Right forelimb (tissue), 1 donor: ENCODE results near the gene ANO2.
A peak's percentile ranks its signal among the peaks of the same experiment; 100 is the strongest.

Source experiments
- DNase-seq: peaks from one replicate; pipeline ENCODE4 v3.0.0-alpha.2; 2018

Gene ANO2

GRCh38 chr12:5612556-5613410 is 332.3 kb downstream of the ANO2 start:
- DNase-seq = no peak

DNA sequence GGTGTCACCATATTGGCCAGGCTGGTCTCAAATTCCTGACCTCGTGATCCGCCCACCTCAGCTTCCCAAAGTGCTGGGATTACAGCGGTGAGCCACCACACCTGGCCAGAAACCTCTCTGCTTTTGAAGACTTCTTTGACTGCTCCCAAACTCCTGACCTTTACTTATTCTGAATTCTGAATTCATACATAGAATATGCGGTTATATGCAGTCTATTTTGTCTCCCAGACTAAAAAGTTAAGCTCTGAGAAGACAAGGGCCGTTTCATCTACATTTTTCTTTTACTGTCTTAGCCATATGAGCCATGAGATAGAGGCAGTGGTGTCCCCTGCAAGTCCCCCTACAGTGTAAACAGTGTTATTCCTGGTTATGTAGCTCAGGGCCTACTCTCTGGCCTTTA is 333.9 kb downstream of the ANO2 start:
- DNase-seq = no peak

DNA sequence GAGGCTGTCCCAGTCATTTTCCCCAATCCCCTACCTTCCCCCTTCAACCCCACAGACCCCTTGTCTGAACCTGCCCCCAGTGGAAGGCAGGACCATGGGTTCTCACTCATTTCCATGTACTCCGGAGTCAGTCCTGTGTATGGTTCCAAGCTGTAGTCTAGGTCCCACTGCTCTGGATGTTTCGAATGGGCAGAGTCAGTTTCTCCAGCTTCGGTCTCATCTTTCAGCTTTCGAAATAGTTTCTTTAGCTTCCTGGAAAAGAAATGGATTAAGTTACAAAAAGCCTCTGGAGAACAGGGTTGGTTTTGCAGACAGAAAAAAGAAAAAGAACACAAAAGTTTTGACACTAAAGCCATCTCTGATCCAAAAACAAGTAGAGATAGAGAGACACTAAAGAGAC is 345.7 kb downstream of the ANO2 start:
- DNase-seq = no peak

DNA sequence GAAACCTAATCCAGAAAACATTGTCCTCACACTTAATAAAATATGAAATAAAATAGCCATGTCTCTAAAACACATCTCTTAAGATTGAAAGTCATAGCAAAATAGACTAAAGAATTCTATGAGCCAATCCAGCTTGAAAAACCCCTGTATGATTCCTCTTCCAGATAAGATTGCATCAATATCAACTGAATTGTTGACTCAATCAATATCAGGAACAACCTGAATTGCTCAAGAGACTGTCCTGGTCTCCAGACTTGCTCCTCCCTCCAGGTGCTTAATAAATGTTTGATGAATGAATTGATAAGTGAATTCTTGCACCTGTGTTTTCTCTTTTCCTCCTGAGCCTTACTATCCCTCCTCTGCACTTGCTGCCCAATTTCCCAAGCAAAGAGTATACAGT is 351.1 kb downstream of the ANO2 start:
- no peak for DNase-seq

DNA sequence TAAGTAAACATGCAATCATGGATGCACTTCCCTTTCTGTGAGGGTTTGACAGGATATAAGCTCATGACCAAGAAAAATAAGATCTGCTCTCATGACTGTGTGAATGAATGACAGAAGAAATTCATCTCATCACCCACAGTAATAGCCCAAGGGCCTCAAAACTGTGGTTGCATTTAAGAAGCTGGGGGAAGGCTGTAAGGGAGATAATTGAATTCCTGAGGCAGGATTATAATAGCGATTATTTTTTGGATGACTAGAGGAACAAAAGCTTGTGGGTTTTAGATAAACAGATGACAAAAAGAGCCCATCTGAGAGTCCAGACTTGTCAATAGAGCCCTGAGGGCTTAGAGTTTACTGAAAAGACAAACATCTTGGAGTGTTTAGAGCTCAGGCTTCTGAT is 352.0 kb downstream of the ANO2 start:
- DNase-seq = no peak

- DNase-seq = no peak
Measured at GRCh38 chr12:5592310-5592709, 352.7 kb downstream of the ANO2 start.

DNA sequence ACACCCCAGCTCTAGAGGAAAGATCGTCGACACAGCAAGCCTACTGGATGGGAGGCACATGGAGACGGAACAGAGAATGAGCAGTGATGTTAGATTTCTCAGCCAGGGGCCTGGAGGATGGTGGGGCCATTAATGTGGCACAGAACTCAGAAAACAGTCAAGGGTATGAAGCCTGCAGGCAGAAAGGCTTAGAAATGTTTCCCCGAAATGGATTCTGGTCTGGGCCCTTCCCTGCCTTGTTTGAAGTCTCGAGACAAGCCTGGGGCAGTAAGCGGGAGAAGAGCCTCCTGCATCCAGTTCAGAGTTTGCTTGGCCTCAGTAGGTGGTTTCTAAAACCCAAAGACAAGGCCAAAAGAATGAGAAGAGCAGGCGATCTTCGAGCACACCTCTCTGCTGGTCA is 354.7 kb downstream of the ANO2 start:
- no peak for DNase-seq

DNA sequence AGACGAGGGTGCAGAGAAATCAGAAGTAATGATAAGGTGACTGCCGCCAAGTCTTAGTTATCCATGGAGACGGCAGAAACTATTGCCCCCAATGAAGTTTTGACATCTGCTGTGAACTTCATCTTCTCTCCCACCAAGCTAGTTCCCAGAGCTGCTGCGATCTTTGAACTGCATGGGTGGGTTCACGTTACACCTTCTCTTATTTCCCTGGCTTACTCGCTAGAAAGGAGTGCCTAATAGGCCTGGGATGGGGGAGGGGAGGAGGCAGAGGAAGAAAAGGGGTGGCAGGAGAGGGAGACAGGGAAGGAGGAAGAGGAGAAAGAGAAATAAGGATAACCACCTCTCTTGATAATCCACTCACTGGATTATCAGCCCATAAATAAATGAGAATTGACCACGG is 356.0 kb downstream of the ANO2 start:
- DNase-seq = no peak

GRCh38 chr12:5588591-5588990 is 356.5 kb downstream of the ANO2 start:
- no peak for DNase-seq

DNA sequence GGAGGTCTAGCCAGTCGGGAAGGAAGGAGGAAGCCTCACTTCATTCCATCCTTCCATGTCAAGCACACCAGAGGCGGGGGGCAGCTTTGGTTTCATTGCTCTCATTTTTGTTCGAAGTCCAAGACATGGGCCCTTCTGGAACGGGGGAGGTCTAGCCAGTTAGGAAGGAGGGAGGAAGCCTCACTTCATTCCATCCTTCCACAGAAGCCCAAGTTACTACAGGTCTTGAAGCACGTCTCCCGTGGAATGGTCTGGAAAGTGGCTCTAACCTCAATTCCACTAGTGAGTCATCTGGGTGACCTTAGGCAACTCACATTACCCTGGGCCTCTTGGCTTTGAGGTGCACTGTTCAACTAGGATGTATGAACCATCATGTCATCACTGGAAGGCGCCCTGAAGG is 356.9 kb downstream of the ANO2 start:
- DNase-seq = no peak

- no peak for DNase-seq
Measured at GRCh38 chr12:5587711-5588121, 357.3 kb downstream of the ANO2 start.

GRCh38 chr12:5586201-5586600 is 358.9 kb downstream of the ANO2 start:
- no peak for DNase-seq

- no peak for DNase-seq
Measured at GRCh38 chr12:5585178-5585577, 359.9 kb downstream of the ANO2 start.

DNA sequence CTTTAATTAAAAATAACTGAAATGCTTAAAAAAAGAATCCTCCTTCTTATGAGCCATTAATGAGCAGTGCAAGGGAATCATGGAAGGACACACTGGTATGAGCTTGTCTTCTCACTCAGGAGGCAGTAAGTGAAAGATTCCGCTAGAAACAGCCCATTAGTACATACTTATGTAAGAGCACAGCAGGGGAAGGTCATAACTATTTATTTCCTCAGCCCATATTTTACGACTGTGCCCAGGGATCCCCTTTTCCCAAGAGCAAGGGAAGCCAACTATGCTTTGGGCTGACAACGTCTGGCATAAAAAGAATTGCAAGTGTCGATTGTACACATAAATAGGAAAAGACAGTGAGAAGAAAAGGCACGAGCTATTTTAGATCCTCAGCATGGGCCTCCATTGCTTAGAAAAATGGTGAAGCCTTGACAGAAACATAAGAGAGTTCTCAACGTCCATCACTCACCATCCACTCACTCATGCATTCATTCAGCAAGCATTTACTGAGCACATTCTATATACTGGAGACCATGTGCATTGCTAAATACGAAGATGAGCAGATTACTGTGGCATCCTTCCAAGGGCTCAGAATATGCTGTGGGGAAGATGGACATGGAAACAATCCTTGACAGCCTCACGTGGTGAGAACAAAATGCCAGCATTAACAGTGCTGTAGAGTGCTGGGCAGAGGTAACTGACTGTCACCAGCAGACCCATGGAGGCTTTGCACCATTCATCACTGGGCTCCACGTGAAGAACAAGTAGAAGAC is 360.5 kb downstream of the ANO2 start:
- no peak for DNase-seq

DNA sequence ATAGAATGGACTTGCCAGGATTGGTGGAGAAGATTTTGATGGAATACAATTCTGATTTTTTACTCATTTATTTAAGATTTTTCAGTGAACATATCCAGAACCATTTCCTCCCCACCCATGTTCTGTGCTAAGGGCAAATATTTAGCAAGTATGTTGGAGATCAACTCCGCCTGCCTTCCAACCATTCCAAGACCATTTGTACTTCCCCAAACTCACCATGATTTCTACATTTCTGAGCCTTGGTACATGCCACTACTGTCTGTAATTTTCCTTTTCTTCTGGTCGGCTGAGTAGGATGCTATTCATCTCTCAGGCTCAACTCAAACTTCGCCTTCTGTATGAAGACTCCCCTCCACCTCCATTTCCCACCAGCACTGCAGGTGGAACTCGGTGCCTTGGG is 362.5 kb downstream of the ANO2 start:
- DNase-seq = no peak

GRCh38 chr12:5582018-5582417 is 363.0 kb downstream of the ANO2 start:
- DNase-seq = no peak

GRCh38 chr12:5581616-5582015 is 363.4 kb downstream of the ANO2 start:
- DNase-seq = no peak

DNA sequence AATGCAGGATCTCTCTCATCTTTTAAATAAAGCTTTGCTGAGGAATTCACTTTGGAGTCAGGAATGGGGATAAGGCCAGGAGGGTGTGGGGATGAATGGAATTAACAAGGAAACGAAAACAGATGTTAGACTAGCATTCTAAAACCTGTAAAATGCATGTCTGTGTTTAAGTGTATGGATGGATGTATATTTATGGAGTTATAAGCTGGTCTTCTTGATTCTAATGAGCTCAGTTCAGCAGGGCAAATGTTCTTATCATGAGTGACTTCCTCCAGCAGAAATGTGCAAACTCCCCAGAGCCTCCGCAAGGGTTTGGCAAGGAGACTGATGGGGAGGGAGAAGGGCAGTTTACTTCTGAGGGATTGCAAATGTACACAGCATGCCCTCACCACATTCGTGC is 364.0 kb downstream of the ANO2 start:
- peak; percentile 54 for DNase-seq

GRCh38 chr12:5578775-5579174 is 366.3 kb downstream of the ANO2 start:
- DNase-seq = no peak

DNA sequence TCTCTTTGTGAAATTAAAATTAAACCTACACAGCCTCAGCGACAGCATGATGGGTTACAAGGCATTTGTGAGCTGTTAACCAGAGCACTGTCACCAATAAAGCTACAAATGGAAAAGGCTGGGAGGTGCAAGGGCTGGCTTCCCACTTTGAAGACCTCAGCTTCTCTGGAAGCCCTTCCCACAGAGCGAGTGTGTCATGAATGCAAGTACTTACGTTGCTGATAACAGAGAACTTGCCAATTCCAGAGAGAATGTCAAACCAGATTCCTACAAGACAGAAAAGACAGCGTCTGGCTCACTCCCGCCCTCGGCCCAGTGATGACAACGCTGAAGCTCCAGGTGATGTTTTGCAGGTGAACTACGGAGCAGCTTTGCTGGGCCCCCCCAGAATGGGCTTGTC is 367.3 kb downstream of the ANO2 start:
- no peak for DNase-seq

DNA sequence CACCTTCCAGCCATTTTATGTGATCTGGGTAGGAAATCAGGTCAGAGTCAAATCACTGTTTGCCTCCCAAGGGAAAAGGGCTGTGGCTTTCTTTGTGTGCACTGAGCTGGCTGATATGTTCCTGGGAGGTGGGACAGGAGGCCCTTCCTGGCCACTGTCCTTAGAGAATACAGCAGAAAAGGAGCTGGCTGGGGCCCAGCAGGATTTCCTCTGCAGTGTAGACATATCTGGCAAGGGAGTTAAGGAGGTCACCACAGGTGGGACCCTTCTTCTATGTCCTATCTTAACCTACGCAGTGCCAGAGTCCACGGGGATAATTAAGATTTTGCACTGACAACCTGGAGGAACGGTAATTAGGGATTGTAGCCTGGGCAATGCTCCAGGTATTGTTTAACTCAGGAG is 367.8 kb downstream of the ANO2 start:
- no peak for DNase-seq

DNA sequence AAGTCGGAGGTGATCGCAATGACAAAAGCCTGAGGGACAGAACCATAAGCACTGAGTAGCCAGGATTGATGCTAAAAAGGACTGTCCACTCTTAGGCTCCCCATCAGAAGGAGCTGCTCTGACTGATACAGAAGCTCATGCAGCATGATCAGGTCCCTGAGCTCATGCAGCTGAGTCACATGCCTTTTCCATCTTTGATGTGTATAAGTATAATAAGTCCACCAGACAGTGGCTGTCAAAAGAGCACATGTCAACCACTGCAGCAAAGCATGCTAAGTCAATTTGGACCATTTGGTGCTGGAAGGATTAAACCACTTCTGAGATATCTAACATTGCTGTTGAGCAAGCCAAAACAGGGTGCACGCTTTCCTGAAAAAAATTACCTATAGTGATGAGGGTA is 369.1 kb downstream of the ANO2 start:
- DNase-seq = no peak

- DNase-seq = no peak
Measured at GRCh38 chr12:5575232-5575631, 369.8 kb downstream of the ANO2 start.

DNA sequence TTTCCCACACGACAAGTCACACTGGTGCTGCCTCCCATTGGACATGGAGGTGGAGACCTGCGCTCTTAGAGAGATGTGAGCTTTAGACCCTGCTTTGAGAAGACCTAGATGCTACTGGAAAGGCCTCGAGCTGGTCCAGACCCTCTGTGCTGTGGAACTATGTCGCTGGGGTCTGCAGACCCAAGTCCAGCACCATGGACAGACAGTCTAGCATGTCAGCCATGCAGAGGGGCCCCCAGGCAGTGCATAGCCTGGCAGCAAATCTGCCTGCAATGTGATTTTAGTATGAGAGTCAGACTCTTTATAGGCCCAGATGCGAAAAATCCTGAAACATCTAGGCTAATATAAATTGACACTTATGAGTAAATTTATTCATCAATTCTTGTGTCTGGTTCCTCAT is 371.7 kb downstream of the ANO2 start:
- DNase-seq = no peak
